ENCODE measurements around the gene RBMS1.

DNA sequence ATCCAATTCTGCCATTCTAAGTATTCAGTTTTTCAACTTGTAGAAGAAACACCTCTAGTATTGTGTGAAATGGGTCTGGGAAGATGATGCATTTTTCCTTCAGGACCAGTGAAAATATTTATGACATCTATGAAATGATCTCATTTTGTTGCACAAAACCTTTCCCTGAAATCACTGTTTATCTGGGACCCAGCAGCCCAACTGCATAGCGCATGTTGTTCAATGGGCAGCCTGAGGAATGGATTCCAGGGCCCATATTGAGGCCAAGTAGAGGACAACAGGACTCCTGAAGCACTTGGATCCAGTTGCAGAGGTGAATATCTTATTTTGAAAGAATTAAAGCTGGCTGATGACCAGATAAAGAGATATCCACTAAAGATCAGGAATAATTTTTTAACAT, 7.3 kb downstream of the RBMS1 start:
- TF ChIP-seq, protein P1, sequence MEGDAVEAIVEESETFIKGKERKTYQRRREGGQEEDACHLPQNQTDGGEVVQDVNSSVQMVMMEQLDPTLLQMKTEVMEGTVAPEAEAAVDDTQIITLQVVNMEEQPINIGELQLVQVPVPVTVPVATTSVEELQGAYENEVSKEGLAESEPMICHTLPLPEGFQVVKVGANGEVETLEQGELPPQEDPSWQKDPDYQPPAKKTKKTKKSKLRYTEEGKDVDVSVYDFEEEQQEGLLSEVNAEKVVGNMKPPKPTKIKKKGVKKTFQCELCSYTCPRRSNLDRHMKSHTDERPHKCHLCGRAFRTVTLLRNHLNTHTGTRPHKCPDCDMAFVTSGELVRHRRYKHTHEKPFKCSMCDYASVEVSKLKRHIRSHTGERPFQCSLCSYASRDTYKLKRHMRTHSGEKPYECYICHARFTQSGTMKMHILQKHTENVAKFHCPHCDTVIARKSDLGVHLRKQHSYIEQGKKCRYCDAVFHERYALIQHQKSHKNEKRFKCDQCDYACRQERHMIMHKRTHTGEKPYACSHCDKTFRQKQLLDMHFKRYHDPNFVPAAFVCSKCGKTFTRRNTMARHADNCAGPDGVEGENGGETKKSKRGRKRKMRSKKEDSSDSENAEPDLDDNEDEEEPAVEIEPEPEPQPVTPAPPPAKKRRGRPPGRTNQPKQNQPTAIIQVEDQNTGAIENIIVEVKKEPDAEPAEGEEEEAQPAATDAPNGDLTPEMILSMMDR (IDR thresholded peaks at IDR 0.05) = no peak
- TF ChIP-seq POLR2AphosphoS5 (IDR thresholded peaks at IDR 0.05) (no peak), POLR2A (IDR thresholded peaks at IDR 0.05) (no peak)

All from breast epithelium (tissue), 3 donors.